ENCODE data around the gene SIK3. TPM values are rescaled to one million over a fixed set of nuclear protein-coding genes. Genes with fewer than 3 reads are reported as not detected.

Gene SIK3
- total RNA-seq, 1 experiment from 2014 or later: 34.4 TPM

GRCh38 chr11:116796548-116796947, 301.7 kb downstream of the SIK3 start:
- H3K4me3 Mint-ChIP-seq: no peak overlapping the region
- CTCF ChIA-PET: interaction anchor here (1.7 kb wide), 1 partner anchor 39 kb away, joined by 3 read pairs; no protein-coding TSS in a partner anchor
- TF ChIP-seq PRDM15 (CRISPR knock-in tag; IDR thresholded peaks at IDR 0.05) (no peak), FOXP1 (CRISPR knock-in tag; IDR thresholded peaks at IDR 0.05; ENCODE audit: borderline replicate concordance) (no peak), ARID4B (CRISPR knock-in tag; IDR thresholded peaks at IDR 0.05; ENCODE audit: borderline replicate concordance) (no peak), MLX (CRISPR knock-in tag; IDR thresholded peaks at IDR 0.05) (no peak), MYBL2 (CRISPR knock-in tag; IDR thresholded peaks at IDR 0.05) (no peak), AR (CRISPR knock-in tag; IDR thresholded peaks at IDR 0.05) (no peak), E2F4 (CRISPR knock-in tag; IDR thresholded peaks at IDR 0.05; ENCODE audit: borderline replicate concordance, low read depth) (no peak), ZNF512 (CRISPR knock-in tag; IDR thresholded peaks at IDR 0.05; ENCODE audit: borderline replicate concordance) (no peak), USF2 (CRISPR knock-in tag; IDR thresholded peaks at IDR 0.05) (no peak), ZBTB43 (CRISPR knock-in tag; IDR thresholded peaks at IDR 0.05) (no peak), ATF6 (CRISPR knock-in tag; IDR thresholded peaks at IDR 0.05) (no peak), NR1H2 (CRISPR knock-in tag; IDR thresholded peaks at IDR 0.05) (no peak), CBFB (CRISPR knock-in tag; IDR thresholded peaks at IDR 0.05; ENCODE audit: low read depth) (no peak), NR3C1 (CRISPR knock-in tag; conservative IDR thresholded peaks at IDR 0.05; ENCODE audit: low read depth) (no peak), HMGA2 (CRISPR knock-in tag; IDR thresholded peaks at IDR 0.05) (no peak), ATF2 (CRISPR knock-in tag; IDR thresholded peaks at IDR 0.05; ENCODE audit: borderline replicate concordance, low read depth) (no peak)

More at GRCh38 chr11:116796548-116796947, 301.7 kb downstream of the SIK3 start:
- ATAC-seq (no peak), DNase-seq (ENCODE audit: low spot score) (no peak)
- Mint-ChIP-seq H3K27ac (no peak overlapping the region), H3K9me3 (no peaks in the 10 kb centered on the region), H3K27me3 (ENCODE audit: low read depth) (peaks cover 2% of the 10 kb centered on the region; the same call in 1 of the 2 replicates), H3K36me3 (no peaks in the 10 kb centered on the region), H3K4me1 (peaks cover 4% of the 10 kb centered on the region; the same call in 1 of the 2 replicates)
- POLR2A ChIA-PET: no interaction called here

Measured in WTC11 (cell line).